Measurements from ENCODE around the gene CES2.
"Not testable (repeated sequence)": the region's sequence is repeated elsewhere in the genome, so short reads cannot be mapped to it uniquely, and the experiment has no call there.

Gene CES2

DNA sequence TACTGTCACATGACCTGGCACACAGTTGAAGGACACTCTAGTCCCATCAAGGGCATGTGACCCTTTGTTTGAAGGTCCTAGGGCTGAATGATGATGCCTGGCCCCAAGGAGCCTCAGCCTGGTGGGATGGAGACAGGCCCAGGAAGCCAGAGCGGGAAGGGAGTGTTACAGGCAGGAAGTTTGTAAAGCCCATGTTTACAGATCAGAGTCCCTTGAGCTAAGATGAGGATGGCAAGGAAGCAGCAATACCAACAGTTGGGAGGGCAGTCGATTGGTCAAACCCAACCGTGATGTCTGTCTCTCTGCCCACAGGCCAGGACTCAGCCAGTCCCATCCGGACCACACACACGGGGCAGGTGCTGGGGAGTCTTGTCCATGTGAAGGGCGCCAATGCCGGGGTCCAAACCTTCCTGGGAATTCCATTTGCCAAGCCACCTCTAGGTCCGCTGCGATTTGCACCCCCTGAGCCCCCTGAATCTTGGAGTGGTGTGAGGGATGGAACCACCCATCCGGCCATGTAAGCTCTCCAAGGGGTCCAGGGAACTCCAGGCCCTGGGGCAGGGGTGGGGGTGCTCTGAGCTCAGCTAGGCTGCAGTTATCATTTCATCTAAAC, 2.5 kb downstream of the CES2 start:
- DNase-seq: no peak

DNA sequence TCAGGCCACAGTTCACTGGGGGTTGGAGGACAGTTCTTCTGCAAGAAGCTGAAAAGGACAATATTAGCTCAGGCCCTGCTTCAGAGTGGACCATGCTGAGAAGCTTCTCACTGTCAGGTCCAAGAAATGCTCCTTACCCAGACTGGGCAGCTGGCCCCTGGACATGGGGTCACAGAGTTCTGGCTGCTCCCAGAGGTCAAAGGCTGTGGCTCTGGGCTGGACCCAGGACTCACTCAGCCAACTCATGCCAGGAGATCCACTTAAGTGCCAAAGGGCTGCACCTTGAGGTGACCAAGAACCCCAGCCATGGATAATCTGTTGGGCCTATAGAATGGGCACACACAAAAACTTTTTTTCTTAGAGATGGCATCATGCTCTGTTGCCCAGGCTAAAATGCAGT, 4.0 kb downstream of the CES2 start:
- DNase-seq: no peak

DNA sequence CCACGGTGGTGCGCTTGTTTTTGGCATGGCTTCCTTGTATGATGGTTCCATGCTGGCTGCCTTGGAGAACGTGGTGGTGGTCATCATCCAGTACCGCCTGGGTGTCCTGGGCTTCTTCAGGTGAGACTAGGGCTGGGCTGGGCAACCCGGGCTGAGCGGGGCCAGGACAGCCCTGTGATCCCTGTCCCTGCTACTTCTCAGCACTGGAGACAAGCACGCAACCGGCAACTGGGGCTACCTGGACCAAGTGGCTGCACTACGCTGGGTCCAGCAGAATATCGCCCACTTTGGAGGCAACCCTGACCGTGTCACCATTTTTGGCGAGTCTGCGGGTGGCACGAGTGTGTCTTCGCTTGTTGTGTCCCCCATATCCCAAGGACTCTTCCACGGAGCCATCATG, 4.9 kb downstream of the CES2 start:
- DNase-seq: no peak

DNA sequence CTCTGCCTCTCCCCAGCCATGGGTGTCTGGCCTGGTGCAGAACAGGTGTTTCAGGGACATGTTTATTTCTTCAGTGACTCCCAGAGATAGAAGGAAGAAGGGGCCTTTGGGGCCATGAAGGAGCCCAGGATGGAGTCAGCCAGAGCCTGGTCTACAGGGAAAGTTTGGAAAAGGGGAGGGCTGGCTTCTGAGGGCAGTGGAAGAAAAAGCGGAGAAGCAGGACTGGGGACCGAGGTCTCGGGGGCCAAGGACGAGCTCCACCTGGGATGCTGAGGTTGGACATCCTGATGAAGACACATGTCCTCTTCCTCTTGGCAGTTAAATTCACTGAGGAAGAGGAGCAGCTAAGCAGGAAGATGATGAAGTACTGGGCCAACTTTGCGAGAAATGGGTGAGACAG, 7.7 kb downstream of the CES2 start:
- DNase-seq: no peak

DNA sequence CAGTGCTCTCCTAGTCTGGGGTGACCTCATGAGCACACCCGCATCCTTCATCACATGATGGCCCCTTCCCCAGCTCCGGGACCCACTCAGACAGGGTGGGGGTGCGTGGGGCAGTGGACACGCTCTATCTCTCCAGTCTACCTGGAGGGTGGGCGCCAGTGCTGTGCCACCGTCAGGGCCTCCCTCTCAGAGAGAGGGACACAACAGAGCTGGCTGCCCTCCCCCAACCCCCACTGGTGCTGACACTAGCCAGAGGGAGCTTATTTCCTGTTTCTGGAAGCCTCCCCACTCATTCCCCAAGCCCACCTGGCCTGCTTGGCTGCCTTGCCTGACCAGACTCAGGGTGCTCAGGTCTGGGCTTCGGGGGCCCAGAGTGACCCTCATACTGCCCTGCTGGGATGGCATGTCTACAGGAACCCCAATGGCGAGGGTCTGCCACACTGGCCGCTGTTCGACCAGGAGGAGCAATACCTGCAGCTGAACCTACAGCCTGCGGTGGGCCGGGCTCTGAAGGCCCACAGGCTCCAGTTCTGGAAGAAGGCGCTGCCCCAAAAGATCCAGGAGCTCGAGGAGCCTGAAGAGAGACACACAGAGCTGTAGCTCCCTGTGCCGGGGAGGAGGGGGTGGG, 8.2 kb downstream of the CES2 start:
- no peak for DNase-seq

DNA sequence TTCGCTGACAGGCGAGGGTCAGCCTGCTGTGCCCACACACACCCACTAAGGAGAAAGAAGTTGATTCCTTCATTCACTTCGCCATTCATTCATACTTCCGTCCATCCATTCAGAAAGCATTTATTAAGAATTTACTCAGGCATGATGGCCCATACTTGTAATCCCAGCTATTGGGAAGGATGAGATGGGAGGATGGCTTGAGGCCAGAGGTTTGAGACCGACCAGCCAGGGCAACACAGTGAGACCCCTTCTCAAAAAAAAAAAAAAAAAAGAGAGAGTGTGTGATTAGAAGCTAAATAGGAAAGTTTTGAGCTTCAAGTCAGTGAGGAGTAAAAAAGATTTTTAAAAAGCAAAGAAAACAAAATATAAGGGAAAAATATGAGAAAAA, 8.7 kb downstream of the CES2 start:
- no peak for DNase-seq

DNA sequence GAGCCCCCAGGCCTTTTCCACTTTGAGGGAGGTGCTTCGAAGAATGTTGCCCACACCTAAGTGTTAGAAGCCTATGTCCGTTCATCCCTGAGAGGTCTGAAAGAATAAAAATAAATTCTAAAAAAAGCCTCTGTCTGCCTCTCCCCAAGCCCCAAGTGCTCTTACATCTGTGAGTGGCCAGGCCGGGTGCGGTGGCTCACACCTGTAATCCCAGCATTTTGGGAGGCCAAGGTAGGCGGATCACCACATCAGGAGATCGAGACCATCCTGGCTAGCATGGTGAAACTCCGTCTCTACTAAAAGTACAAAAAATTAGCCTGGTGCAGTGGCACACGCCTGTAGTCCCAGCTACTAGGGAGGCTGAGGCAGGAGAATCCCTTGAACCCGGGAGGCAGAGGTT, 9.7 kb downstream of the CES2 start:
- DNase-seq: not testable (repeated sequence)

DNA sequence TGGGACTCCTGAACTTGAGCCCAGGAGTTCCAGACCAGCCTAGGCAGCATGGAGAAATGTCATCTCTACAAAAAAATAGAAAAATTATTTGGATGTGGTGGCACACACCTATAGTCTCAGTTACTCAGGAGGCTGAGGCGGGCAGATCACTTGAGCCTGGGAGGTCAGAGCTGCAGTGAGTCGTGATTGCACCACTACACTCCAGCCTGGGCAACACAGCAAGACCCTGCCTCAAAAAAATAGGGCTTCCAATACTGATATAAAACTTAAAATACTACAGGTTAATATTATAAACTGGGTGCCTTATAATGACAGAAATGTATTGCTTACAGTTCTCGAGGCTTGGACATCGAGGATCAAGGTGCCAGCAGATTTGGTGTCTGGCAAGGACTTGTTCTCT, 10.6 kb downstream of the CES2 start:
- no peak for DNase-seq

DNA sequence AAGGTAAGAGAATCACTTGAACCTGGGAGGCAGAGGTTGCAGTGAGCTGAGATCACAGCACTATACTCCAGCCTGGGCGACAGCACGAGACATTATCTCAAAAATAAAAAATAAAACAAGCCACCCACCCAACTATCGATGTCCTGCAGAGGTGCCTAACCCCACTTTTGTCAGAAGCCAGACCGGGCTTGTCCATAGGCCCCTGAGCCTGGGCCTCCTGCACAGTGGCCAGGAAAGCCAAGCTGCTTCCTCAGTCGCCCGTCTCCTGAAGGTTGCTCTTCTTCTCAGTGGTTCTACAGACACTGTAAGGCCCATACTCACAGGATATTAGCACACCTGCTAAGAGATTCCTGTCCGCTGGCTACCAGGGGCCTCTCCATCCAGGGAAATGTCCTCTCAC, 11.2 kb downstream of the CES2 start:
- DNase-seq: no peak

DNA sequence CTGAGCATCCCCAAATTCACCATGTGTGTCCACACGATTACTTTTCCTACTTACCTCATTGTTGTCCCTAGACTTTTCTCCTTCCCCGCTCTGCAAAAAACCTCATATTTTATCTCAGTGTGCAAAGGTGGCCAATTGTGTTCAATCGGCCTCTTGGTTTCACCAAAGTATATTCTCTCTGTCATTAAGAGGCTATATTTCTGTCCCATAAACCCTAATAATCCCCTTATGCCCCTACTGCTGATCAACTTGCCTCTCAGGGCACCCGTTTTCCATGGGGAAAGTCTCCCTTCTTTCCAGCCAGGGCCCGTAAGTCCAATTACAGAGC, 11.6 kb downstream of the CES2 start:
- no peak for DNase-seq

DNA sequence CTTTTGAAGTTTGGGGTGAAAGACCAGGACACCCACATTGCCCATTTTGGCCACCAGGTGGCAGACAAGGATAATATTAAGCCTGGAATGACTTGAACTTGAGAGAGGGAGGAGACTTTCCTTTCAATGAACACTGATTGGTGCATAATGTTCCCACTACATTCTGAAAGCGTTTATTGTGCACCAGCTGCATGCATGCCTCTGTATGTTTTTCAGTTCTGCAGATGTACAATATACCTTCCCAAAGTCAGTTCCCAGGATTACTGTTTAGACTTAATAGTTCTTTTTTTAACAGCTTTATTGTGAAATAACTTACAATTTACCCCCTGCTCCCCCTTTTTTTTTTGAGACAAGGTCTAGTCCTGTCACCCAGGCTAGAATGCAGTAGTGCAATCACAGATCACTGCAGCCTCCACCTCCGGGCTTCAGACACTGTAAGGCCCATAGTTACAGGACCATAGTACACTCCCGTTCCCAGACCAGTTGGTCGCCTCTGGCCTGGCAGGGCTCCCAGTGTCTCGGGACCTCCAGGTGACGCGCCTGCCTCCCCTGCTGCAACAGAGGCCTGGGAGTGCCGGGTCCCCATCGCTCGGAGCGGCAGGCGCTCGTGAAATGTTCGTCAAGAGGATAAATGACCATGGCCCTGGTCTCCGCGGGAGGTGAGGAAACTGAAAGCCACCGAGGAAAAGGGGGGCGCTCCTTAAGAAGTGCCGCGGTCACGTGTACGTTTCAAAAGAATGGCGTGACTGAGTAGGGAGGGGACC, 12.2 kb downstream of the CES2 start:
- DNase-seq: peak; percentile 44 to 80

DNA sequence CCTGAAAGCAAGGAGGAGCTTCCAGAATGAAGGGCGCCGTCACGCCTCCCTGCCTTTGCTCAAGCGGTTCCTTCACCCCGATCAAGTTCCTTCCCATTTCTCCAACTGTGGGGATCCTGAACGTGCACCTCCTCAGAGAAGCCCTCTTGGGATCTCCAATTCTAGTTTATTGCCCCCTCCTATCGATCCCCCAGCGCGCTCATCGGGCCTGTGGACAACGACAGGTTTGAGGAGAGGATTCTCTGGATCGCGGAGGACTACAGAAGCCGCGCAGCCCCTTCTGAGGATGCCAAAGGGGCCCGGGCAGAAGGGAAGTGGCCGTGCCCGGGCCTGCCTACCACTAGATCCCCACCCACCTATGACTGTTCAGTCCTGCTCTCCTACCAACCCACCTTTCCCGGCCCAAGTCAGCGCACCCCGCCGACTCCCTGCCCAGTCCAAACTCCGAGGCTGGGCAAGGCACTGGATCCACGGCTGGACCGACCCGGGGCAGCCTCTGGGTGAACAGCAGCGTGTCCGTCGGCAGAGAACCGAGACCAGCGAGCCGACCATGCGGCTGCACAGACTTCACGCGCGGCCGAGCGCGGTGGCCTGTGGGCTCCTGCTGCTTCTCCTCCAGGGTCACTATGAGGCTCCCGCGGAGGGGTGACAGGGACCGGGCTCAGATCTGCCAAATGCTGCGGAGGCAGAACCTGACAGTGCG, 13.0 kb downstream of the CES2 start:
- no peak for DNase-seq

DNA sequence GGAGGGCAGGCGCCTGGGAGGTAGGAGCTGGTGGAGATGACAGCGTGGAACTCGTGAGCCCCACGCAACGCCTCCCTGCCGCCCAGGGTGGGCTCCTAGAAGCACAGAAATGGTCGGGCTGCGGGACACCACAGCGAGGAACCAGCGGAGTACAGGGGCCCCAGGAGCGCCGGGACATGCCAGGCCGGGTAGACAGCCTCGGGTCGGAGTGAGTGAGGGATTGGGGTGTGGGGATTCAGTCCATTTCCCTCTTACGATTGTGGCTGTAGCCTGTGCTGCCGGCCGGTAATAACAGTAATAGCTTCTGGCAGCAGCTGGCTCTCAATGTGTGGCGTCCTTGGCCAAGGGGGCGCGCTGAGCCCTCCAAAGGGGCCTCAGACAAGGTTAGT, 13.5 kb downstream of the CES2 start:
- no peak for DNase-seq

DNA sequence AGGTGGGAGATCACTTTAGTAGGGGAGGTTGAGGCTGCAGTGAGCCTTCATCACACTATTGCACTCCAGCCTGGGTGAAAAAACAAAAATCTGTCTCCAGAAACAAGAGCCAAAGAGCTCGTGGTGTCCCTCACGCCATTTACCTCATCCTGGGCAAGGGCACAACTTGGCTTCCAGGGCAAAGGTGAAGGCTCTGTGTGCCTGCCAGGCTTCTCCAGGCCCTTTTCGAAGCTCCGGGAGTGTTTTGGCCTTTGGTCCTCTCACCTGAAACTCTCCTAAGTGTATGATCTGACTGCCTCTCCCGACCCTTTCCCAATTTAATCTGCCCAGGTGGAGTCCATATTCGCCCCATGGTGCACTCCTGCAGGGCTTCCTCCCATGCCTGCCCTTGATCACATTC, 14.2 kb downstream of the CES2 start:
- no peak for DNase-seq

DNA sequence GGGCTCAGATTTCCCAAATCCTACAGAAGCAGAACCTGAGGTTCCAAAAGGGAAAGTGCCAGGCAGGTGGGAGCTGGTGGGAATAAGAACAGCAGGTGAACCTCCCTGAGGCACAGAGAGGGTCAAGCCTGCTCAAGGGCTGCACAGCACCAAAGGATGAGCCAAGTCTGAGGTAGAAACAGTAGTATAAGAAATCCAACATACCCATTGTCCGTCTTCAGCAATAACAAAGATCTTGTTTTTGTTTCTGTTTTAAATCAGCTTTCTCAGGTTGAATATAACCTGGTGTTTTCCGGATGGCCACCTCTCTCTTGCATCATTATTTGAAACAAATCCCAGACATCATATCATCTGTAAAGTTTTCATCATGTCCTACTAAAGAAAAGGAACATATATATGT, 15.1 kb downstream of the CES2 start:
- DNase-seq: no peak

DNA sequence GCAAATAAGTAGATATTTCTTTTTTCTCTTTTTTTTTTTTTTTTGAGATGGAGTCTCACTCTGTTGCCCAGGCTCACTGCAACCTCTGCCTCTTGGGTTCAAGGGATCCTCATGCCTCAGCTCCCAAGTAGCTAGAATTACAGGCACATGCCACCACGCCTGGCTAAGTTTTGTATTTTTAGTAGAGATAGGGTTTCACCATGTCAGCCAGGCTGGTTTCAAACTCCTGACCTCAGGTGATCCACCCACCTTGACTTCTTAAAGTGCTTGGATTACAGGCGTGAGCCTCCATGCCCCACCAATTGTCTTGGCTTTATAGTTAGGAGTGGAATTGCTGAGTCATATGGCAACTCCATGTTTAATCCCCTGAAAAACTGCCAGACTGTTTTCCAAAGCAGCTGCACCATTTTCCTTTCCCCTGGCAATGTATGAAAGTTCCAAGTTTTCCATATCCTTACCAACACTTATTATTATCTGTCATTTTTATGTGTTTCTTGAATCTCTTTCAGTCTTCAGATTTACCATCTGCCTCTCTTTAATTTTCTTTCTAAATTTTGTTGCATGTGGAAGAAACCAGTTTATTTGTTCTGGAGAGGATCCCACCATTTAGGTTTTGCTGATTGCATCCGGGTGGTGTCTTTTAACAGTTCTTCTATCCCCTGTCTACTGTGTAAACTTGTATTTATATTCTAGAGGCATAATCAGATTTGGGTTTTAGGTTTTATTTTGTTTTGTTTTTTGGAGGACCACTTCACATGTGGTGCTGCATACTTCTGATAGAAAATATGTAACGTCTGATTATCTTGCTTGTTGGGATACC, 15.9 kb downstream of the CES2 start:
- DNase-seq: no peak

DNA sequence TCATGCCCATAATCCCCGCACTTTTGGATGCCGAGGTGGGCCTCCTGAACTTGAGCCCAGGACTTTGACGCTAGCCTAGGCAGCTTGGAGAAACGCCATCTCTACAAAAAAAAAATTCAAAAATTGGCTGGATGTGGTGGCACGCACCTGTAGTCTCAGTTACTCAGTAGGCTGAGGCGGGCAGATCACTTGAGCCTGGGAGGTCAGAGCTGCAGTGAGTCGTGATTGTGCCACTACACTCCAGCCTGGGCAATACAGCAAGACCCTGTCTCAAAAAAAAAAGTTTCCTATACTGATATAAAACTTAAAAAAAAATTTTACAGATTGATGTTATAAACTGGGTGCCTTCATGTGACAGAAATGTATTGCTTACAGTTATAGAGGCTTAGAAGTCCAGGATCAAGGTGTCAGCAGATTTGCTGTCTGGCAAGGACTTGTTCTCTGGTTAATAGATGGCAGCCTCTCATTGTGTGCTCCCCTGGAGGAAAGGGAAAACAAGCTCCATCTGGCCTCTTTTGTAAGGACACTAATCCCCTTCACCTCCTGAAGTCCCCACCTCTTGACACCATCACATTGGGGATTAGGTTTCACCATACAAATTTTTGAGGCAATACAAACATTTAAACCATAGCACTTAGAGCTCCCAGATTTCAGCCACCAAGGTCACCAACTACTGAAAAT, 17.3 kb downstream of the CES2 start:
- no peak for DNase-seq

DNA sequence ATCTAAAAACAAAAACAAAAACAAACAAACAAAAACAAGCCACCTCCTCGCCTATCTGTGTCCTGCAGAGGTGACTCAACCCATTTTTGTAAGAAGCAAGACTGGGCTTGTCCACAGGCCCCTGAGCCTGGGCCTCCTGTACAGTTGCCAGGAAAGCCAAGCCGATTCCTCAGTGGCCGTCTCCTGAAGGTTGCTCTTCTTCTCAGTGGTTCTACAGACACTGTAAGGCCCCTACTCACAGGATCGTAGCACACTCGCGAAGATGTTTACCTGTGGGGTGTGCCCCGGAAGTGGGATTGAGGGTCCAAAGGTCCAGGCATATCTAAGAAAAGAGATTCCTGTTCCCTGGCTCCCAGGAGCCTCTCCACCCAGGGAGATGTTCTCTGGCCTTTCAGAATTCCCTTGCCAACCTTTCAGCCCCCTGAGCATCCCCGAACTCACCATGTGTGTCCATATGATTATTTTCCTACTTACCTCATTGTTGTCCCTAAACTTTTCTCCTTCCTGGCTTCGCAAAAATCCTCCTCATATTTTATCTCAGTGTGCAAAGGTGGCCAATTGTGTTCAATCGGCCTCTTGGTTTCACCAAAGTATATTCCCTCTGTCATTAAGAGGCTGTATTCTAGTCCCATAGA, 18.3 kb downstream of the CES2 start:
- no peak for DNase-seq

DNA sequence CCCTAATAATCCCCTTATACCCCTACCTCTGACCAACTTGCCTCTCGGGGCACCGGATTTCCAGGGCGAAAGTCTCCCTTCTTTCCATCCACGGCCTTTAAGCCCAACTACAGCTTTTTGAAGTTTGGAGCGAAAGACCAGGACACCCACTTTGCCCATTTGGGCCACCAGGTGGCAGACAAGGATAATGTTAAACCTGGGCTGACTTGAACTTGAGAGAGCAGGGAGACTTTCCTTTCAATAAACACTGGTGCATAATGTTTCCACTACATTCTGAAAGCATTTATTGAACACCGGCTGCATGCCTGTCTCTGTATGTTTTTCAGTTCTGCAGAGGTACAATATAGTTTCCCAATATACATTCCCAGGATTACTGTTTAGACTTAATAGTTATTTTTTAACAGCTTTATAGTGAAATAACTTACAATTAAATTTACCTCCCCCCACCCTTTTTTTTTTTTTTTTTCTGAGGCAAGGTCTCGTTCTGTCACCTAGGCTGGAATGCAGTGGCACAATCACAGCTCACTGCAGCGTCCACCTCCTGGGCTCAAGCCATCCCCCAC, 18.9 kb downstream of the CES2 start:
- peak; percentile 15 to 70 for DNase-seq

DNA sequence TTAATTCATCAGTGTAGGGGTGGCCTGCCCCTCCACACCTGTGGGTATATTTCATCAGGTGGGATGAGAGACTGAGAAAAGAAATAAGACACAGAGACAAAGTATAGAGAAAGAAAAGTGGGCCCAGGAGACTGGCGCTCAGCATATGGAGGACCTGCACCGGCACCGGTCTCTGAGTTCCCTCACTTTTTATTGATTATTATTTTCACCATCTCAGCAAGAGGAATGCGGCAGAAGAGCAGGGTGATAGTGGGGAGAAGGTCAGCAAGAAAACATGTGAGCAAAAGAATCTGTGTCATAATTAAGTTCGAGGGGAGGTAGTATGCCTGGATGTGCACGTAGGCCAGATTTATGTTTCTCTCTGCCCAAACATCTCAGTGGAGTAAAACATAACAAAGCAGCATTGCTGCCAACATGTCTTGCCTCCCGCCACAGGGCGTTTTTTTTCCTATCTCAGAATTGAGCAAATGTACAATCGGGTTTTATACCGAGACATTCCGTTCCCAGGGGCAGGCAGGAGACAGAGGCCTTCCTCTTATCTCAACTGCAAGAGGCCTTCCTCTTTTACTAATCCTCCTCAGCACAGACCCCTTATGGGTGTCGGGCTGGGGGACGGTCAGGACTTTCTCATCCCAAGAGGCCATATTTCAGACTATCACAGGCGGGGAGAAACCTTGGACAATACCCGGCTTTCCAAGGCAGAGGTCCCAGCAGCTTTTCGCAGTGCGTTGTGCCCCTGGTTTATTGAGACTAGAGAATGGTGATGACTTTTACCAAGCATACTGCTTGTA, 20.2 kb downstream of the CES2 start:
- not testable (repeated sequence) for DNase-seq

DNA sequence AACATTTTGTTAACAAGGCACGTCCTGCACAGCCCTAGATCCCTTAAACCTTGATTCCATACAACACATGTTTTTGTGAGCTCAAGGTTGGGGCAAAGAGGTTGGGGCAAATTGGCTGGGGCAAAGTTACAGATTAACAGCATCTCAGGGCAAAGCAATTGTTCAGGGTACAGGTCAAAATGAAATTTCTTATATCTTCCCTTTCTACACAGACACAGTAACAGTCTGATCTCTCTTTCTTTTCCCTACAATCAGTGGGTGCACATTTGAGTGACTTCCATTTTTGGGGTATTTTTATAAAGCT, 20.8 kb downstream of the CES2 start:
- not testable (repeated sequence) for DNase-seq

All from bone marrow (tissue), 2 donors.